GM10847 (cell line): ENCODE measurements around the gene PSTK.

Experiments
- POLR2A ChIP-seq: IDR thresholded peaks from 2 replicates; pipeline ENCODE4 v1.6.1; 2011; ENCODE audit not compliant: insufficient read length; ENCODE audit errors: extremely low read depth

Gene PSTK

DNA sequence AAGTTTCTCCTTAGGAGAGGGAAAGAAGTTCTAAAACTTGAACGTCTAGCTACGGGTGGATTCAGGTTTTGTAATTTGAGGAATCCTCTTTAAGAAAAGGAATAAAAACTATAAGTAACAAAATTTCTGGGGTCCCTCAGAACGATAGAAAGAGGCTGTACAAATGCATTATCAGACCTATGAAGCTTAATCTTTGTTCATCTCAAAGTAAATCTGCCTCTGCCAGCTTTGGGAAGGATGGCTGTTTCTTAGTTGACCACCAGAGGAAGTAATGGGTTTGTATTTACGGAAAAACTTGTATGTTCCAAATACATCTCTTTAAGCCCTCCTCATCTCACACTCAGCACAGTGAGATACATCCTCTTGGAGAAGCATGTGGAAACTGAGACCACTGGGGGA lies 864 bp downstream of the PSTK start:
- TF ChIP-seq POLR2A = no peak

DNA sequence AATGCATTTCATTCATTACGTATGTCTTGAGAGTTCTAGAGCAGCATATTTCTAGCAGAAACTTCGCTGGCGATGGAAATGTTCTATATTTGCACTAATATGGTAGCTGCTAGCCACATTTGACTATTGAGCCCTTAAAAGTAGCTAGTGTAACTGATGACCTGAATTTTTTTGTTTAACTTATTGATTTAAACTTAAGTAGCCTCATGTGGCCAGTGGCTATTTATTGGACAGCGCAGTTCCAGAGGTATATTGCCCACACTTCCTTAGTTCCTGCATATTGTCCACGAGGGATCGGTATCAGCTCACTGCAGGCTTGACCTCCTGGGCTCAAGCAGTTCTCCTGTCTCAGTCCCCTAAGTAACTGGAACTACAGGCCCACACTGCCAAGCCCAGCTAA lies 3.7 kb downstream of the PSTK start:
- TF ChIP-seq POLR2A = no peak

DNA sequence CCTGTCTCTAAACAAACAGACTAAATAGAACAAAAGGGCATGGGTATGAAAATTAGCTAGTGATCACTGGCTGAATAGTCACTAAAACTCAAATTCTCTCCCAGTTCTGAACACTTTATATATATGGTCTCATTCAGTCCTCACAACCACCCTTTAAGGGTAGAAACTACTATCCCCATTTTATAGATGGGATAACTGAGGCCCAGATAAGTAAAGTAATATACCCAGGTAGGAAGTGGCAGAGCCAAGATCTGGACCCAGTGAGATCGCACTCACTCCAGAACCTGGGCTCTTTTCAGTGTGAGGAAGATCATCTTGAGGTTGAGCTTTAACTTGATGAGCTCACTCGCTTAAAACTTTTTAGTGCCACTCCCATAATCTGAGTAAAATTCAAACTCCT lies 4.5 kb downstream of the PSTK start:
- TF ChIP-seq POLR2A = no peak

DNA sequence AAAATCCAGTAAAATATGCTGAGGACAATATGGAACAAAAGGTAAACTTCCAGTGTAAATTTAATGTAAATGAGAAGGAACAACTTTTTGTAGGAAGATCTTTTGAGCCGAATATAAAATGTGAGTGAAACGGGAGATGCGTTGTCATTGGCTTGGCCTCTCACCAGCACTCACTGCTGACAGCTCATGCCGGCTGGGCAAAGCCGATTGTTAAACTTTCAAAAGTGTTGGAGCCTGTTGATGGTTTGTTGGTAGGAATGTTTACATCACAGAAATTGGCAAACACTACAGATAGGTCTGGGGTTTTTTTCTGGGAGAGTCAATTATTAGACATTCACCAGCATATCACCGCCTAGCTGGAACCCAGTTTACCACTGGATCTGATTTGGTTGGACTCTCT lies 6.1 kb downstream of the PSTK start:
- TF ChIP-seq POLR2A = no peak

DNA sequence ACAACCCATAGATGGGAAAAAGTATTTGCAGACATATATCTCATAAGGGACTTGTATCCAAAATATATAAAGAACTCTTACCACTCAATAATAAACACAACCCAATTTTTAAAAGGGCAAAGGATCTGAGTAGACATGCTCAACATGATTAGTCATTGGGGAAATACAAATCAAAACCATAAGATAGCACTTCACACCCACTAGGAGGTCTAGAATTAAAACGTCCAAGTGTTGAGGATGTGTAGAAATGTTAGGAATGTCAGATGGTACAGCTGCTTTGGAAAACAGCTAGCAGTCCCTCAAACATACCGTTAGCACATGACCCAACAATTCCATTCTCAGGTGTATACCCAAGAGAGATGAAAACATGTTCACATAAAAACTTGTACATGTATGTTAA lies 8.3 kb downstream of the PSTK start:
- TF ChIP-seq POLR2A = no peak

DNA sequence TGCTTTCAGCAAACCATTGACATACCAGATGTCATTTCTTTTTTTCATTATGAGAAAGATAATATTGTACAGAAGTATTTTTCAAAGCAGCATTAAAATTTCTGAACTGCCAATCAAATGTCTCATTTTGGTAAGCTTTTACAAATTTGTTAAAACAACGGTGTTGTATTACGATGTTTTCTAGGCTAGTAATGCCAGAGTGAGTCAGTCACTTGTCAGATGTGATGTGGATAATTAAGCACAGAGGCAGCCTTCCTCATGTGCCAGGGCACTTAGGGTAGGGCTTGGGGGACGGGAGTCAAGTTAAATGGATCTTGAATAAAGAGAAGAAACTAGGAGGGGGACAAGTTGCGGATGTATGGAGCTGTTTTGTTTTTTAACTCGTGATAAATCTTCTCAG lies 10.1 kb downstream of the PSTK start:
- no peak for TF ChIP-seq POLR2A

DNA sequence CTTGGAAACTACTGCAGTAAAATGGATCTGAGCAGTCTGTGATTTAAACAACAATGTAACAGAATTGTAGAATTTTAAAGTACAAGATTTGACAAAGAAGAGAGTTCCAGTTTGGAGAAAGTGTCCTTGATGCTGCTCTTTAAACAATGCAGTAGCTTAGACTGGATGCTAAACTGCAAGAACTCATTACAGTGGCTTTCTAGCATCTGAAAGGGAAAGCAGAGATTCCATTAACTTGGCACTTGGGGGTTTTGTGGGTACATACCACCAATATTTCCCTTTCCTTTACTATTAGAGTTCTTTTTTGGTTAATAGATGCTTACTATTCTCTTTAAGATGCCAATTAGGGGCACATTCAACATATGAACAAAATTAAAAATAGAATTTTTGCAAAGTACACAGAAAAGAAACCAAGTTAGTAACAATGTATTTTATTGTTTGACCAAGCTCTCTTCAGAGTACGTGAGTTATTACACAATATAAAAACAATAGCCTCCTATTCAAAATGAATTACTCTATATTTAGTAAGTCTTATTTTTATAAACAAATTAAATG lies 11.9 kb downstream of the PSTK start:
- no peak for TF ChIP-seq POLR2A

DNA sequence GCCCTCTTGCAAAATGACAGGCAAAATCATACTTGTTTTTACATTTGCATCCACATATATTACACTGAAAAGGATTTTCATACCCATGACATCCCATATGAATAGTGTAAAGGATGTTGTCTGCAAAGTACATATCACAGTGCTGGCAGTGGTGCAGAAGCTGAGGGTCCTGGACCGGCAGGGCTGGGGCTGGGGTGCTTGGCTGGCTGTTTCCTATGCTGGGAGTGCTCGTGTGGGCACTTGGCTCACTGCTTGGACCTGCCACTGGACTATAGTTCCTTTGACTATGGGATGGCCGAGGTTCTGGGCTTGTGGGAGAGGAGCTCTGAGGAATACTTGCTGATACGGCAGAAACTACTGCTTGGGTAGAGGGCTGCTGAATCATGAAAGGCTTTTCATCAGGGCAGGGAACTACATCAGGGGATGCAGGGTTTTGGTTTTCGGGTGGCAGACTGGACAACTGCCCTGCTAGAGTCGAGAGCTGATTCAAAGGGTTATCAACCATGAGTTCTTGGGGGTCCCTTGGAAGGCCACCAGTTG lies 13.7 kb downstream of the PSTK start:
- TF ChIP-seq POLR2A = no peak

DNA sequence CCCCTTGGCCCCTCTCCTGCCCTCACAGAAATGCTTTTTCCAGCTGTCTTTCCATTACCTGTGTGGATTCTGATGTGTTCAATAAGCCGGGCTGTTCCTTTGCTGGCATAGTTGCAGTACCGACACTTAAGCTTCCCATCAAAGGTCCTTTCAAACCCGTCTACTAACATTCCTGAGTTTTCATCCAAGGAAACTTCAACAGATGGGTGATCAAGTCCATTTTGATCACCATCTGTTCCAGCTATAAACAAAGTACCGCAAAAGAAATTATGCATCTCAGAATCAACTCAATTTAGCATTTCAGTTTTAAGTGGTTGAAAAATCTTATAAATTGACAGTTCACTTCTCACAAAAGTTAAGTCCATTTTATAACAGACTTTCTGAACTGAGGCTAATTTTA lies 15.7 kb downstream of the PSTK start:
- TF ChIP-seq POLR2A = no peak

DNA sequence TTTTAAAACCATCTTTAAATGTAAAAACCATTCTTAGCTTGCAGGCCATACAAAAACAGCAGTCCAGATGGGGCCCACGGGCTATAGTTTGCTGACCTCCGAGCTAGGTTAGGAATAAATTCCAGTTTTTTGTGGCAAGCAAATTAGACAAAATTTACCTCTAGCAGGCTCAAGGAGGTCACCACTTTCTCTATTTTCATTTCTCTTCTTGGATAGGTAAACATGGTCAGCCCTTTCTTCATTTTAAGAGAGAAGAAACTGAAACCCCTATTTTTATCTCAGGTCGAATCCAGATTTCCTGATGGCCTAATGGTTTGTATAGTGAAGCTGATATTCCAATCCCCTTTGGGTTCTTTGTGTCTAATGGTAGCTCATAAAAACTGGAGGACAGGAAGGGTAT lies 17.7 kb downstream of the PSTK start:
- TF ChIP-seq POLR2A = no peak

DNA sequence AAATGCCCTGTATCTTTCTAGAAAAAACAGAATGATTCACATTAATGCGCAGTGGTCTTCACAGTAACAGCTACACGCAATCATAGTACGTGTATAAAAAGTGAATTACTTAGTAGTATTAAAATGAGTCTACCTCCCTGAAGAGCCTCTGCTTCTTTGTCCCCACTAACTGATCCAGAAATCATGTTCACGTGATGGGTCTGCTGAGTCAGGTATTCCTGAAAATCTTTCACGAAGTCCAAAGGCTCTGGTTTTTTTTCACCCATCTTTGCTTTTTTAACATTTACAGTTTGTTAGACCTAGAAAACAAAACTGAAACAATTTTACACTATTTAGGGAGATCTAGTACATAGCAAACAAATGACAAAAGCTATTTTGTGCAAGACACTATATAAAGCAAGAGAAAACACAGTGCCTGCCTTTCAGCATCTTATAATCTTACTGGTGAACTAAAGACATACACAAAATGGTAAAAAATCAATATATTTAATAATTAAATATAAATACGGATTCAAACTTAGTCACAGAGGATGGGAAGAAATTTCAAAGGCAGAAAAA lies 18.2 kb downstream of the PSTK start:
- TF ChIP-seq POLR2A = no peak

DNA sequence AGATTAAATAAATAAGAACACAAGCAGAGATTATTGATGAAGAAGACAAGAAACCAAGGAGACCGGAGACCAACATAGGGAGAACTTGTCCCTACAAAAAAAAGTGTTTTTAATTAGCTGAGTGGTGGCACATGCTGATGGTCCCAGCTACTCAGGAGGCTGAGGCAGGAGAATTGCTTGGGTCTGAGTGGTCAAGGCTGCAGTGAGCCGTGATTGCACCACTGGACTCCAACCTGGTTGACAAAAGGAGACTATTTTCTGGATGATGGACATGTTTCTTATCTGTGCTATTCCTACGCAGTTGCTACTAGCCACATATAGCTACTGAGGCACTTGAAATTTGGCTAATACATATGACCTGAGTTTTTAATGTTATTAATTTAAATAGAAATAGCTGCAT lies 18.7 kb downstream of the PSTK start:
- no peak for TF ChIP-seq POLR2A

DNA sequence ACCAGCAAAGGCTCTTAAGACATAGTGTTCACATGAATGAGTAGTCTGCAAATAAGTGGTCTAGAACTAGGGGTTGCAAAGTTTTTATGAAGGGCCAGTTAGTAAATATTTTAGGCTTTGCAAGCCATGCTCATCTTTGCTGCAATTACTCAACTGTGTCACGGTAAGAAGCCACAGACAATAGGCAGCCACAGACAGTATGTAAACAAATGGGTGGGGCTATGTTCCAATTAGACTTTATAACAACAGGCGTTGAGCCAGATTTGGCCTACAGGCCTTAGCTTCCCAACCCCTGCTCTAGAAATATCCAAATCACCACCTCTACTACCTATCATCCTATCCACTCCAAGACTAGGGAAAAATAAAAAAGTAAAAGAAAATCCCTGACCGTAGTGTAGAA lies 19.1 kb downstream of the PSTK start:
- no peak for TF ChIP-seq POLR2A

DNA sequence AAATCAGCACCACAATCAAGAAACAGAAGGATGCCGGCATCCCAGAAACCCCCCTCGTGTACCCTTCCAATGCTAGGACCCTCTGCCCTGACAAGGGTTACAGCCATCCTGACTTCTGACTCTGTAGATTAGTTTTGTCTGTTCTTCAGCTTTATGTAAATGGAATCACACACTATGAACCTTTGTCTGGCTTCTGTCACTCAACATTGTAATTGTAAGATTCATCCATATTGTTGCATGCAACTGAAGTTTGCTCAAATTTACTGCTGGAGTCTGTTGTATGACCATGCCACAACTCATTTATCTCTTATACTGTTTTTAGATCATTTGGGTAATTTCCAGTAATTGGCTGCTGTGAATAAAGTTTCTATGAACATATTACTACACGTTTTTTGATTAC lies 20.0 kb downstream of the PSTK start:
- no peak for TF ChIP-seq POLR2A

DNA sequence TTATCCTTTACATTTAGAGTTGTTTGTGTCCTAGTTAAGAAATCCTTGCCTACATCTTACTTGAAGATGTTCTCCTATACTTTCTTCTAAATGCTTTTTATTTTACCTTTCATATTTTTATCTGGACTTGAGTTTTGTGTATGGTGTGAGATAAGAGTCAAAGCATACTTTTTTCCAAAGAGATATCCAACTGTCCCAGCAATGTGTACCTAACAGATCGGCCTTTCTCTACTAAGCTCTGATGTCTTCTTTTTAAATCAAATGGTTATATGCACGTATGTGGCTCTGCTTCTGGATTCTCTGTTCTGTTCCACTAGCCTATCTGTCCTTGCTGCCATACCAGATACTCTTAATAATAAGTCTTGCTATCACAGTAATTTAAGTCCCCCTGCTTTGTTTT lies 21.2 kb downstream of the PSTK start:
- no peak for TF ChIP-seq POLR2A

DNA sequence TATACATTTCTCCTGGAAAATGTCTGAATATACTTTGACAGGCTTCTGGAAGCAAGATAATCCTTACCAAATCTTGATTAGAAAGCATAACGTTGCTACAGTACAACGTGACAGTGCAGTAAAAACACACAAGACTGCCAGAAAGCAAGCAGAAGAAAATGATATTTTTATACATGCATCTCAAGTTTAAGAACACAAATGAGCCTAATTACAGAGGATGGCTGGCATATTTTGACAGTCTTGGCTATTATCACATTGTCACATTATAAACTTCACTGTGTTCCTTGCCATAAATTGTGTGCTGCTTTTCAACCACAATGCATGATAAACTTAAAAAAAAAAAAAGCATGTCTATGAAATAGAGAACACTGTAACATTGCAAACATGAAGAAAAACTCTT lies 24.1 kb downstream of the PSTK start:
- no peak for TF ChIP-seq POLR2A
